NT2/D1 (cell line): ENCODE measurements around the gene MMUT.

Source experiments
- SUZ12 ChIP-seq: IDR thresholded peaks from 2 replicates; pipeline ENCODE4 v1.6.1; 2011; ENCODE audit not compliant: insufficient read length, insufficient read depth; ENCODE audit errors: extremely low read depth
- YY1 ChIP-seq: IDR thresholded peaks from 2 replicates; pipeline ENCODE4 v1.6.1; 2011; ENCODE audit not compliant: insufficient read length, insufficient read depth

- no peak for TF ChIP-seq YY1
- TF ChIP-seq SUZ12: no peak
Measured at GRCh38 chr6:49401063-49401462, 62.0 kb downstream of the MMUT start.
